BE2C (cell line): ENCODE results near the gene SNAP25.

Source experiments
- DNase-seq: peaks from one replicate; pipeline ENCODE4 v3.0.0-alpha.2; 2020
- H3K27me3 ChIP-seq: fragments of 250-450 bp; sonication (Bioruptor Pico); 2 replicates; pipeline ENCODE4 v1.5.1; 2020; ENCODE audit warnings: mild to moderate bottlenecking
- H3K36me3 ChIP-seq: fragments of 250-450 bp; sonication (Bioruptor Pico); 2 replicates; pipeline ENCODE4 v1.5.1; 2020; ENCODE audit warnings: mild to moderate bottlenecking
- H3K4me1 ChIP-seq: fragments of 250-450 bp; sonication (Bioruptor Pico); 2 replicates; pipeline ENCODE4 v1.5.1; 2020
- H3K4me3 ChIP-seq: 2 replicates; pipeline ENCODE4 v1.5.1; 2011; ENCODE audit warnings: low read depth, low read length
- H3K9me3 ChIP-seq: fragments of 250-450 bp; sonication (Bioruptor Pico); 2 replicates; pipeline ENCODE4 v1.5.1; 2020
- TF ChIP-seq, protein P1 (sequence below): IDR thresholded peaks from 2 replicates; pipeline ENCODE4 v1.5.1; 2012; ENCODE audit warnings: mild to moderate bottlenecking, low read depth, low read length

The SNAP25 gene

DNA sequence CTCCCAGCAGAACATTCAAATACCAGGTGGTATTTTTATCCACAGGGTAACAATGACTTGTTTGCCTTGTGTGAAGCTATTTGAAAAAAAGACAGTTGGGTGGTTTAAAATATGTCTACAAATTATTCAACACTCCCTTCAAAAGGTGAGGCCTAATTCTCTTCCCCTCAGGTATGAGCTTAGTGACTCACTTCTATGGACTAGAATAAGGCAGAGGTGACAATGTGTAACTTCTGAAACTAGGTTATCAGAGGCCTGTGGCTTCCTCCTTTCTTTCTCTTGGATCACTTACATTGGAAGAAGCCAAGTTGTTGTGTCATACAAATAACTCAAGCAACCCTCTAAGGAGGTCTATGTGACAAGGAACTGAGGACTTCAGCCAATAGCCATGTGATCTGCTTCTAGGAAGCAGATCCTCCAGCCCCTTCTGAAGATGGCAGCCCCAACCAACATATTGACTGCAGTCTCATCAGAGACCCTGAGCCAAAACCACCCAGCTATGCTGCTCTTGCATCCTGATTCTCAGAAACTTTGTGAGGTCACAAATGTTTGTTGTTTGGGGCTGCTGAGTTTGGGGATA is 102.6 kb downstream of the SNAP25 start:
- Histone ChIP-seq H3K4me1 (no peaks in the 10 kb centered on the region; the same call in 1 of the 2 replicates), H3K9me3 (no peaks in the 10 kb centered on the region), H3K4me3 (no peak overlapping the region), H3K36me3 (no peaks in the 10 kb centered on the region), H3K27me3 (no peaks in the 10 kb centered on the region)
- no peak for DNase-seq
- TF ChIP-seq, protein P1, sequence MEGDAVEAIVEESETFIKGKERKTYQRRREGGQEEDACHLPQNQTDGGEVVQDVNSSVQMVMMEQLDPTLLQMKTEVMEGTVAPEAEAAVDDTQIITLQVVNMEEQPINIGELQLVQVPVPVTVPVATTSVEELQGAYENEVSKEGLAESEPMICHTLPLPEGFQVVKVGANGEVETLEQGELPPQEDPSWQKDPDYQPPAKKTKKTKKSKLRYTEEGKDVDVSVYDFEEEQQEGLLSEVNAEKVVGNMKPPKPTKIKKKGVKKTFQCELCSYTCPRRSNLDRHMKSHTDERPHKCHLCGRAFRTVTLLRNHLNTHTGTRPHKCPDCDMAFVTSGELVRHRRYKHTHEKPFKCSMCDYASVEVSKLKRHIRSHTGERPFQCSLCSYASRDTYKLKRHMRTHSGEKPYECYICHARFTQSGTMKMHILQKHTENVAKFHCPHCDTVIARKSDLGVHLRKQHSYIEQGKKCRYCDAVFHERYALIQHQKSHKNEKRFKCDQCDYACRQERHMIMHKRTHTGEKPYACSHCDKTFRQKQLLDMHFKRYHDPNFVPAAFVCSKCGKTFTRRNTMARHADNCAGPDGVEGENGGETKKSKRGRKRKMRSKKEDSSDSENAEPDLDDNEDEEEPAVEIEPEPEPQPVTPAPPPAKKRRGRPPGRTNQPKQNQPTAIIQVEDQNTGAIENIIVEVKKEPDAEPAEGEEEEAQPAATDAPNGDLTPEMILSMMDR: no peak

GRCh38 chr20:10322073-10323012 is 103.7 kb downstream of the SNAP25 start:
- Histone ChIP-seq H3K4me3 (no peak overlapping the region), H3K36me3 (no peaks in the 10 kb centered on the region), H3K4me1 (no peaks in the 10 kb centered on the region; the same call in 1 of the 2 replicates), H3K27me3 (no peaks in the 10 kb centered on the region), H3K9me3 (no peaks in the 10 kb centered on the region)
- DNase-seq: peak; percentile 22
- TF ChIP-seq, protein P1: no peak

- no peak overlapping the region for H3K4me3 ChIP-seq
- H3K27me3 ChIP-seq: no peaks in the 10 kb centered on the region
- DNase-seq: no peak
- H3K36me3 ChIP-seq: no peaks in the 10 kb centered on the region
- no peaks in the 10 kb centered on the region for H3K9me3 ChIP-seq
- TF ChIP-seq, protein P1: no peak
- no peaks in the 10 kb centered on the region; the same call in 1 of the 2 replicates for H3K4me1 ChIP-seq
Measured at GRCh38 chr20:10323729-10324128, 105.1 kb downstream of the SNAP25 start.

GRCh38 chr20:10324198-10324847 is 105.7 kb downstream of the SNAP25 start:
- TF ChIP-seq, protein P1: no peak
- no peaks in the 10 kb centered on the region for H3K9me3 ChIP-seq
- H3K36me3 ChIP-seq: no peaks in the 10 kb centered on the region
- no peaks in the 10 kb centered on the region for H3K27me3 ChIP-seq
- no peak overlapping the region for H3K4me3 ChIP-seq
- H3K4me1 ChIP-seq: no peaks in the 10 kb centered on the region; the same call in 1 of the 2 replicates
- no peak for DNase-seq

- TF ChIP-seq, protein P1: no peak
- H3K4me3 ChIP-seq: no peak overlapping the region
- no peaks in the 10 kb centered on the region for H3K4me1 ChIP-seq
- H3K36me3 ChIP-seq: no peaks in the 10 kb centered on the region
- H3K9me3 ChIP-seq: no peaks in the 10 kb centered on the region
- H3K27me3 ChIP-seq: no peaks in the 10 kb centered on the region
- DNase-seq: no peak
Measured at GRCh38 chr20:10328897-10329255, 110.2 kb downstream of the SNAP25 start.
